SKM-1 (cell line): ENCODE measurements around the gene ANKRD28.
A peak's percentile ranks its signal among the peaks of the same experiment; 100 is the strongest.

Experiments
- DNase-seq: peaks from one replicate; lab custom pipeline; 2025; ENCODE audit not compliant: unreplicated experiment; lab: John Stamatoyannopoulos, UW

ANKRD28 gene

DNA sequence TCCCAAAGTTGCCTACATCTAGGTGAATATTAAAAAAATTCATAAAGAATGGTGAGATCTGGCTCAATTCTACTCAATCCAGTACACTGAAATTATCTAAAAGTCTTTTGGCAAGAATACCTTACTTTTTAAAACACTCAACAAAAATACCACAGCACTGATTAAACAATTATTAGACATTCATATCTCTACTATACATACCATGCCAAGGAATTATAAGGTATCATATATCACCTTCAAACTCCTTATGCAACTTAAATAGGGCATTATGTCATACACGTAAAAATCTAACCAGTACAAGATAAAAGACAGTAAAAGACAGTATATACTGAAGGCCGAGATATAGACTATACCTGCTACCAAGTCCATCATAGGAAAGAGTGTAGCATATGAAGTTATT, 6.1 kb upstream of the ANKRD28 start:
- no peak for DNase-seq

DNA sequence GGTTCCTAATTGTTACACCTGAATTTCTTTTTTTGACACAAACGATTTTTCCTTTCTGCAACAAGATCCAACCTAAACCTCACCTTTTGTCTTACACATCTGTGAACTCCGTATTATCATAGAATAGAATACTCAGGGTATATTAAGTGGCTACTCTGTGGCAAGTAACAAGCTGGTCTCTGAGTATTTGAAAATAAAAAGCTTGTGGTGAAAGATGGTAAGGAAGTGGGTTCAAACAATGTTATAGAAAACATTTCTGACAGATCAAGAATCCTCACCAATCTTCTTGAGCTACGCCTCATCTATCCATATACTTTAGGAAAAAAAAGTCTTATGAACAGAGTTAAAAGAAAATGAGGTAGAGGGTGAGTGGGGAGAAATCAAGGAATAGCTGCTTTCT, 3.5 kb upstream of the ANKRD28 start:
- no peak for DNase-seq

DNA sequence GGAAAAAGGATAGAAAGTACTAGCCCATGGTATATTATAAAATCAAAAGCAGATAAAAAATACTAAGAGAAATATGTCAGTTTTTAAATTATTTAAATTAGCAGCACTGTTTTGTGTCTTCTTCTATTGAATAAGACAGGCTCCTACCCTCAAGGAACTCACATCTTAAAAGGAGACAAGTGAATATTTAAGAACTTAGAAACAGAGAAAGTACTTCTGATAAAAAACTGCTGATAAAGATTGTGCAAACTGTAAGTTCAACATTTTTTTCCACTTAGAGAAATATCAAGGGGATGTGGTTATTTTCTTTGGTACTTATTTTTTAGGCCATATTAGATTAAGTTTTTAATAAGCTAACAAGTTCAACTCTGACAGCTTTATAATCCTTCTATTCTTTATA, 3.0 kb upstream of the ANKRD28 start:
- no peak for DNase-seq

DNA sequence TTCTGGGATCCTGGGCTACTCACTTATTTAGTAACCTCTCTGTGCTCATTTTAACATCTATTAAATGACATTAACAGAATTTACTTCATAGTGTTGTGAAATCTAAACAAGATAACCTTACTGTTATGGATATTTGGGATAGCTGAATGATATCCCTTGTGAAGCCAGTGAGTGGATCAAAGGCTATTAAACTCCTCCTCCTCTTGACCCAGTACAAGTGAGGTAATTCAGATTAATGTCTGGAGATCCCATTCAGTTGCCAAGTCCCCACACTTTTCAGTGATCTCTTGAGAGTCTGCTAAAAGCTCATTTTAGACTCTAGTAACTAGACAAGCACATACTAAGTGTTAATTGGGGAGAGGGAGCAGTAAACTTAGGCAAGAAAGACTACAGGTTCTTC, 2.5 kb upstream of the ANKRD28 start:
- DNase-seq: no peak

DNA sequence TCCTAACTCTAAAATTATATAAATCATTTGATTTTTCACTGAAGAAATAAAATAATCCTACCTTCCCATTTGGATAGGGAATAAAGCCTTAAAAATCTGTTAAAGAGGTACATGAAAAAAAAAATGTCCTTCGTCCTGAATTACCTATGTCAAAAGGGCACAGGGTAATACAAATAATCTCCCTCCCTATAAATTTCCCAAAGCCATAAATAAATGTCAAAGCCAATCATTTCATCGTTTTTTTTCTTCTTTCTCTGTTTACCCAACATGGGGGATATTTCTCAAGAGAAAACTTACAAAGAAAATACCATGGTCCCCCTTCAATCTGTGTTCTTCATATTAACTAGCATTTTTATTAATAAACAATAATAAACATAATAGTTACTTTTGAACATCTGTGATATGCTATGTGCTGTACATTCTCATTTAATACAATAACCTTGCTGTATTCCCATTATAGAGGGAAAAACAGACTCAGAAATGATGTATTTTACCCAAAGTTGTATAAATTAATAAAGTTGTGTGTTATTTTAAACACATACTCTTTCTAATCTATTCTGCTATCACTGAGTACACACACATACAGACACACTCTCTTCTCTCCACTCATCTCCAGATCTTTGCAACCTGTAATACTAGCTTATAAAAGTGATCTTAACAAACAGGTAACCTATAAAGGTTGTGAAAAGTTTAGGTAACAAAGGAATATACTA, 910 bp upstream of the ANKRD28 start:
- DNase-seq: no peak

DNA sequence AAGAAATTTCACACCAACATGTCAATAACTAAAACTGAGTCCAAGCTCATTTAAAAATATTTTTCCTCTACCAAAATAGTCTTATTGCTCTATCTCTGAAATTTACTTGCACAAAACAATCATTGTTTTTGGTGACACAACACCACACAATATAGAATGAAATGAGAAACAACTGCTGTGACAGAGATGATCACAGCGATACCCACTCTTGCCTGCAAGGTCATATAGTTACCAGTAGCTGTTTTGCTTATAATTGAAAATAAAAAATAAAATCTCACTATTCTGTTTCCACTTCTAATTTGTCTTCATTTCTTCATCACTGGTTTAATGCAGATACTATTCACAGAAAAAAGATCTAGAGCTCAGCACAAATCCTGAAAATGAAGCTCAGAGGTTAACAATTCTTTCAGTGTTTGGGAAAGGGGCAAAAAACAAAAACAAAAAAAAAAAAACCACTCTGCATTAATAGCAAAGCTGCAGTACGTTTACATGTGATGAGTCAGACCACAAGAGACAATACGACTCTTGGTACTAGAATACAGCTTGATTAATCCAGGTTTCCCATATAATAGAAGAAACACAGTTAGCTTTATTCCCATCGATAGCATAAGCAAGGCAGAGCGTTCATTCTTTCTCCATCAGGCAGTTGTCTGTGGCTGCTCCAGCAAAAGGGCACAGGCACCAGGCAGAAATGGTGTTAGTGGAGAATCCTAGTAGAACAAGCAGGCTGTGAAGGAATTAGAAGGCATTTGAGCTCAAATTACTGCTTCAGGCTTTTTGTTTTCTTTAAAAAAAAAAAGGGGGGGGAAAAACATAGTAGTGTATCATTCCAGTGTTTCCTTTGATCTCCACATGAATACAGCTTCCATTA, 773 bp downstream of the ANKRD28 start:
- no peak for DNase-seq

DNA sequence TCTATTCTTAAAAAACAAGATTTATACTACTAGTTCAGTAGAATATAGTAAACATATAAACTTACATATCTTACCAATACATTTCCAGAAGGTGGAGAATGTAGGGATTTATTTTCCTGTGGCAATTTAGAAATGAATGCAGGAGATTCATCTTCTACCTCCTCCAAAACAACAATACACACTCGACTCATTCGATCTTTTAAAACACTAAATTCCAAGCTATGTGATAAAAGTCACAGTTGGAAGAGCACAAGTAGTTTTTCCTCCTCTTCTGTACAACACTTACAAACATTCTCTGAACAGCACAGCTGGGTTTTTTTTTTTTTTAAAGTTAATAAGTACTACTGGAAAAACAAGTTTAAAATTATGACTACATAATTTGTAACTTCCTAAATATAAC, 1.4 kb downstream of the ANKRD28 start:
- DNase-seq: no peak

DNA sequence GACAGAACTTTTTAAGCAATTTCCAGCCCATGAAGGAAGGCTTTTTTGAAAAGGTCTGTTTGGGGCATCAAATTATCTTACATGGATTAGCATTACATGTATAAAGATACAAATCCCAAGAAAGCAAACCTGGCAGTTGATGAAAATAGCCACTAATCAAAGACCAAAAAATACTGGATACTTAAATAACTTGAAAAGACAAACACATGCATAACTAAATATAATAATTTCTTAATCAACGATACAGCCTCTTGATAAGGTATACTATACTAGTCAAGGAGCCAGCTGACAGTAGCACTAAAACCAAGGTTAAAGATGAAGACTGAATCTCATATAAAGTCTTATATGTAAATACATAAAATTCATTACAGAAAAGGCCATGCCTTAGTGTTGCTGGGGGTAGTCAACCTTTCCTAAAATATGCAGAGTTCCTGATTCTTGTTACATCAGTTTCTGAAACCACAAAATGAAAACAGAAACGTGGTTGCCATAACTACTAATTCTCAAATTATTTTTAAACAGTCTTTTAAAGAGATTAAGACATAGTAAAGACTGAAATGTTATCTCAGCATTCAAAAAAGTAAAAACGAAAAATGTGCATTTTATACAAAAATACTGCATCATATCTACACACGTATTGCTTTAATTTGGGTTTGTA, 2.0 kb downstream of the ANKRD28 start:
- peak; percentile 54 for DNase-seq

DNA sequence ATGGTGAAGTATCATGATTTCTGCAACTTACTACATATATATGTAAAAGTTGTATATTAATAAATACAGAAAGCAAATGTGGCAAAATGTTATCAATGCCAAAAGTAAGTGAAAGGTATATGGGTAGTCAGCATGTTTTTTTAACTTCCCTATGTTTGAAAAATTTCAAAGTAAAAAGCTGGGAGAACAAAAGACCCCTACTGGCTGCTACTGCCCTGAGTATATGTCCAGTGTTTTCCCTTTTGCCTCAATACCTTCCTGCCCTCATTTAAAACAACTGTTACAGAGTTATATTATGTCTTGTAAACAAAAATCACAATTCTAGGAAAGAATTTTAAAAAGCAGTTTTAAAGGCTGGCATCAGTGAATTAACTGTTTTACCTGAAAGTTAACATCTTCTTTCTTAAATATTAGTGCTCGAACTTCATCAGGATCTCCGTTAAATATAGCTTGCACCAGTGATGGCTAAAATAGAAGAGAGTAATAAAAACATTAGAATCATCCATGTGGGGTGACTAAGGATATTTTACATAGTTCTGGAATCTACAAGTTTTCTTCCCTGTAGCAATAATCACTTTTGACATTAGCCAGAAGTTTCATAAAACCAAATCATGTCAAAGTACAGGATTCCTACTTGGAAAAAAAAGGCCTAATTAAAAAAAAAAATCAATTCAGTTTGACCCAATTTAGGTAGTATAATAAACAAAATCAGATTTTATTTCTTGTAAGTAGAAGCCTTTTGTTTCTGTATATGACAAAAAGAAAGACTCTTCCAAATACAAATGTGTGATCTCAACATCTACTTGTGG, 2.7 kb downstream of the ANKRD28 start:
- DNase-seq: no peak

DNA sequence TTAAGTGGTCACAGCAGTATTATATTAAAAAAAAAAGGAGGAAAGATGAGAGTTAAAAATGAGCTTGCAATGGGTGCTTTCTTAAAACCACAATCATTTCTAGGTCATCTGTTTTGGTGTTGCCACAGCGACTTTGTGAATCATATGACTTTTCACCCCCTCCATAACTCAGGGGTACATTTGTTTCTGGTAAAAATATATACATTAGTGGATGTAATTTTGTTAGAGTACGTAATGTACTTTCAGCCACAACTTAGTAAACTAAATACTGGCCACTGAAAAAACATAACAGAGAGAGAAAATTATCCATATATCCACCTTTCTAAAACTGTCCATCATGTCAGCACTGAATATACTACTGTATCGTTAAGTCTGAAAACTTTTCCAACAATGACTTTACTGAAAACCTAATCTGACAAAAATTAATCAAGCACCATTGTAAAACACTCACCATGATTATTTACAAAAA, 3.4 kb downstream of the ANKRD28 start:
- no peak for DNase-seq

DNA sequence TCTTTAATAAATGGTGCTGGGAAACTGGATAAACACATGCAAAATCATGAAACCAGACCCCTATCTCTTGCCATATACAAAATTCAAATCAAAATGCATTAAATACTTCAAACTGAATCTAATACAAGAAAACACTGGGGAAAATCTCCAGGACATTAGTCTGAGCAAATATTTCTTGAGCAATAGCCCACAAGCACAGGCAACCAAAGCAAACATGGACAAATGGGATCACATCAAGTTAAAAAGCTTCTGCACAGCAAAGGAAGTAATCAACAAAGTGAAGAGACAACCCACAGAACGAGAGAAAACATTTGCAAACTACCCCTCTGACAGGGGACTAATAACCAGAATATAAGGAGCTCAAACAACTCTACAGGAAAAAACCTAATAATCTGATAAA, 6.3 kb downstream of the ANKRD28 start:
- no peak for DNase-seq

DNA sequence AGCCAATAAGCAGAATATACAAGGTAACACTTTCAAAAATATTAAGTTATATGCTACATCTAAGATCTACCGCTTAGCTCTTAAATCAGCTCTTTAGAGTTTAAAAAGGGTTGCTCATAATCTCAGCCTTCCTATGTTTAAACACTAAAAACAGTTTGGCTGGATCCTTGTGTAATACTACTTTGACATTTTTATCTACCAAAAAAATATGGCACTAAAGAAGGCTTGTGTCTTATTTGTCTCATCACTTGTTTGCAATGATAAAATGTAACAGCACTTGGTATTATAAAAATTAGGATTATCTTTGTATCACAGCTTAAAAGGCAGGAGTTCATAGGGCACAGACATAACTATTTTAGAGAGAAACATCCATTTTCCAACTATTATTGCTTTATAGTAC, 9.8 kb downstream of the ANKRD28 start:
- no peak for DNase-seq

DNA sequence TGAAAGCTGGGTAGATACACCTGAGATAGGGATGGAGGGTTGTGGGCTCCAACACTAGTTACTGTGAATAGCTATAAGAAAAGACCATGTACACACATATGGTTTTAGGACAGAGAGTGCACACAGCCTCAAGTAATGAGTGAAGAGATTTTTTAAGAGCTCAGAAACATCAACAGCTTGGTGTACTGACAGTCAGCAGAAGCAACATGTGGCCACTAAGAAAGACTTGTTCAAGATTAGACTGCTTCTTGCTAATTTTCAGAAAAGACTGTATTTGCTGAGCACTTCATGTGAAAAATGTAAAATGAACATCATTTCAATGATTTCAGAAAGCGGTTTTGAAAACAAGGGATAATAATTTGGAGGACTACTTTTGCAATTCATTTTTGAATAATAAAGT, 10.3 kb downstream of the ANKRD28 start:
- no peak for DNase-seq

DNA sequence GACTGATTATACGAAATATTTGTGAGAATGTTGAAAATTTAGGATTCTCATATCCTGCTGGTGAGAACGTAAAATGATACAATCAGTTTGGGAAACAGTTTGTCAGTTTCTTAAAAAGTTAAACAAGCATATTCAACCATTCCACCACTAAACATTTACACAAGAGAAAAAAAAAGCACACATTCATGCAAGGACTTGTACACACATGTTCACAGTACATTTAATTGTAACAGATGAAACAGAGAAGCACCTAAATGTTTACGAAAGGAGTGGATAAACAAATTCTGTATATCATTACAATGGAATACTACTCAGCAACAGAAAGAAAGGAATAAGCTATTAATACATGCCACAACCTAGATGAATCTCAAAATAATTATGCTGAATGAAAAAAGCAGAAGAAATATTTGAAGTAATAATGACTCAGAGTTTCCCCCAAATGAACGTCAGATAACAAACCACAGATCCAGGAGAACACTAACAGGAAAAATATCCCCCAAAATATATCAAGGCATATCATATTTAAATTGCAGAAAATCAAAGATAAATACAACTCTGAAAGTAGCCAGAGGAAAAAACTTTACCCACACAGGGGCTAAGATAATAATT, 14.3 kb downstream of the ANKRD28 start:
- DNase-seq: no peak

DNA sequence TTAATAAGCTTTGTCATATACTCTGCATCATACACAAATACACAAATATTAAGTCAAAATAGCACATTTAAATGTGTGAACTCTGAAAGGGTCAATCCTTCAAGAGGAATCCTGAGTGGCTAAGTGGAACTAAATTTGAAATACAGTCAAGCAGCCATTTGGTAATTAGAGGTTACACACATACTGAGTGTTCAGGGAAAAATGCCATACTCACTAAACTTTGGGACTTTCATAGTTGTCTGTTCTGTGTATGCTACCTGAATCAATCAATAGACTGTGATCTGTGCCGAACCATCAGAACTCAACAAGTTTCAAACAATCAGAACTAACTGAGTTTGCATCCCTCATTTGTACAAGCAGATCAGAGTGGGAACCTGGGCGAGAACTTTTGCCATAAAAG, 15.3 kb downstream of the ANKRD28 start:
- no peak for DNase-seq

DNA sequence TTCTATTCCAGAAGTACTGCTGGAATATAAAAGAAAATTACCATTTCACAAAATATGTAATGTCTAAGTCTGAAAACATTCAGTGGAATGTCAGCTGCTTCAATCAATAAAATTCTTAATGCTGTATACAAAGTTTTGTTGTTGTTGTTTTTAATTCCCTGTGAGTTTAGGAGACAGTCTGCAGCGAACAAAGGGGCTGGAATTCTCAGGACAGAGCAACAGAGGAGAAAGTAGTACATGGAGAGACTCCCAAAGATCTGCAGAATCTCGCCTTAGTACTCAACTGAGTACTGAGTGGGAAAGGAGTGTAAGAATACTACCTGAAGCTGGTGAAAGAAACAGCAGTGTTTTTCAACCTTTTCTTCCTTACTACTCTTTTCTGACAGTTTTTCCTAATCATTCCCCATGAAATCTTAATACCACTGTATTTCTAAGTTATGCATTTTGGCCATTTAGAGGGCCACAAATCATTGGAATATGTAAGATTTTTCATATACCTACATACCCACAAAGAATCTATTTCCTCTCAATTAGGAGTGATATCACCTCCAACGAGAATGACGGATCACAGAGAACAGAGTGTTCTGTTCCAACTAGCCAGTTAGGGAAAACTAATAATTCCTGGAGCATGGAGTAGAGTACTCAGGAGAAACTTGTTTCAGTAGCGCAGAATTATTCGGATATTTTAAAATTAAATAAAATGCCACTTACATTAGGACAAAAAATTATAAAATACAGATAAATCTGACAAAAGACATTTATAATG, 16.0 kb downstream of the ANKRD28 start:
- DNase-seq: no peak

DNA sequence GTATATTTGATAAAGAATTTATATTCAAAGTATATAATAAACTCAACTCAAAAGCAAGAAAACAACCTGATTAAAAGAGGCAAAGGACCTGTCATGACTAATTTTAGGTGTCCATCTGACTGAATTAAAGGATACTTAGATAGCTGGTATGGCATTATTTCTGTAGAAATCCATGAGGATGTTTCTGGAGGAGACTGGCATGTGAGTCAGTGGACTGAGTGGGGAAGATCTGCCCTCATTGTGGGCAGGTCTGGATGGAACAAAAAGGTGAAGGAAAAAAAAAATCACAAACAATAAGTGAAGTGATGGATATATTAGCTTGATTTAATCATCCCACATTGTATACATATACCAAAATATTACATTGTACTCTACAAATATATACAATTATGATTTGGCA, 16.6 kb downstream of the ANKRD28 start:
- DNase-seq: no peak

DNA sequence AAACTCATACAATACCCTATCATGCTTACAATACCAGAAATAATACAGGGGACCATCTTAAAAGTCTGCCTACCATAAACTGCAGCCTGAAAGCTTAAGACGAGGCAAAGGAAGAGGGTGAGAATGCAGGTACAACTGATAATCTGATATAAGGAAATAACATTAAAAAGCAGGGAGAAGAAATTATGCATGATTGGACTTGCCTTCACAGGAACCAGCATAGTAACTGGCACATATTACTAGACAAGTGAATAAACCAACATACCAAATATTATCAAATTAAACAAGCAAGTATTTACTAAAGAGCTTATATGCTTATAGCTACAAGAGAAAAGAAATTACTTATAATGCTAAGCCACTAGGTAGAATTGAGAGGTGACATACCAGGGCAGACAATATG, 18.7 kb downstream of the ANKRD28 start:
- DNase-seq: no peak

DNA sequence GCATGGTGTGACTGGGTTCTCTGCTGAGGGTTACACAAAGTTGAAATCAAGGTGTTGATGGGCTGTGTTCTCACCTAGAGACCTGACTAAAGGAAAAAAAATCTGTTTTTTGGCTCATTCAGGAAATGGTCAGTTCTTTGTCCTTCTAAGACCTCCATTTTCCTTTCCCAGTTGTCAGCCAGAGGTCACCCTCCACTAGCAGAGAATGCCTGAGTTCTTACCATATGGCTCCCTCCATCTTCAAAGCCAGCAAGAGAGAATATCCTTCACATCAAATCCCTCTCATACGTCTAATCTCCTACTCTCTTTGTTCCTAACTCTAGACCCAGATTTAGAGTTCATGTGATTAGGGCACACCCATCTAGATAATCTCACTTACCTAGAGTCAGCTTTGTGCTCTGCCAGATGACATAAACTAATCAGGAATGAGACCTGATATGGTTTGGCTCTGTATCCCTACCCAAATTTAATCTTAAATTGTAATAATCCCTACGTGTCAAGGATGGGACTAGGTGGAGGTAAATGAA, 19.4 kb downstream of the ANKRD28 start:
- no peak for DNase-seq
